Keratinocyte (primary cell): ENCODE measurements around the gene MAP3K9.

Source experiments
- EZH2 ChIP-seq: IDR thresholded peaks from one replicate; pipeline ENCODE4 v1.6.1; 2012; ENCODE audit warnings: inconsistent platforms, mild to moderate bottlenecking, low read length, moderate library complexity
- TF ChIP-seq, protein P1 (sequence below), 3 experiments: IDR thresholded peaks in 1 of 3; conservative IDR thresholded peaks in 1 of 3; optimal IDR thresholded peaks in 1 of 3; 2 replicates in 2 of 3; 3 replicates in 1 of 3; pipeline versions ENCODE3 to v1.5.1; 2011; ENCODE audit warnings: low read length in 3 of 3, mild to moderate bottlenecking in 3 of 3, moderate library complexity in 2 of 3, control low read depth in 1 of 3, inconsistent platforms in 1 of 3; ENCODE audit not compliant: insufficient read depth in 2 of 3; ENCODE audit errors: extremely low read depth in 1 of 3

DNA sequence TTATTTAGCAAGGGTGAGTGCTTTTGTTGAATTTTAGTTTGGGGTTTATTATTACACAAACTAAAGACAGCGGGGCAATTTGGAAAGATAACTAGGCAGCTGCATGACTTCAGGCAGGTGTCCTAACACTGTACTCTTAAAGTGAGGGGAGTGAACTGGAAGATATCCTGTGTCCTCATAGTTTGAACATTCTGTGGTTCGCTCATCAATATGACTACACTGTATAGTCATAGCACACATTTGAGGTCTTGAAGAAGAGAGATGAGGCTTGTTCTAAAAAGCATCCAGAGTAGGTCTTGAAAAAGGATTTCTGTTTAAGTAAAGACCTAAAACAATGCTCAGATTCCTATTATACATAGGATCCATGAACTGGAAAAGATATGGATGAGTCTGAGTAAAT is 1.7 kb upstream of the MAP3K9 start:
- TF ChIP-seq, protein P1, sequence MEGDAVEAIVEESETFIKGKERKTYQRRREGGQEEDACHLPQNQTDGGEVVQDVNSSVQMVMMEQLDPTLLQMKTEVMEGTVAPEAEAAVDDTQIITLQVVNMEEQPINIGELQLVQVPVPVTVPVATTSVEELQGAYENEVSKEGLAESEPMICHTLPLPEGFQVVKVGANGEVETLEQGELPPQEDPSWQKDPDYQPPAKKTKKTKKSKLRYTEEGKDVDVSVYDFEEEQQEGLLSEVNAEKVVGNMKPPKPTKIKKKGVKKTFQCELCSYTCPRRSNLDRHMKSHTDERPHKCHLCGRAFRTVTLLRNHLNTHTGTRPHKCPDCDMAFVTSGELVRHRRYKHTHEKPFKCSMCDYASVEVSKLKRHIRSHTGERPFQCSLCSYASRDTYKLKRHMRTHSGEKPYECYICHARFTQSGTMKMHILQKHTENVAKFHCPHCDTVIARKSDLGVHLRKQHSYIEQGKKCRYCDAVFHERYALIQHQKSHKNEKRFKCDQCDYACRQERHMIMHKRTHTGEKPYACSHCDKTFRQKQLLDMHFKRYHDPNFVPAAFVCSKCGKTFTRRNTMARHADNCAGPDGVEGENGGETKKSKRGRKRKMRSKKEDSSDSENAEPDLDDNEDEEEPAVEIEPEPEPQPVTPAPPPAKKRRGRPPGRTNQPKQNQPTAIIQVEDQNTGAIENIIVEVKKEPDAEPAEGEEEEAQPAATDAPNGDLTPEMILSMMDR (optimal IDR thresholded peaks at IDR 0.05 in 1 of 3, IDR thresholded peaks at IDR 0.05 in 1 of 3, conservative IDR thresholded peaks at IDR 0.05 in 1 of 3; ENCODE audit: extremely low read depth in 1 of 3, insufficient read depth in 2 of 3, low read length in 3 of 3), result no peak
- no peak for TF ChIP-seq EZH2
